Glutamatergic neuron (in vitro differentiated cells): ENCODE results near the gene TAF1L. TPM values are rescaled to one million over a fixed set of nuclear protein-coding genes. Genes with fewer than 3 reads are reported as not detected.

ENCODE experiments used
- DNase-seq: peaks from one replicate; pipeline ENCODE4 v3.0.0; 2022
- H3K27ac Mint-ChIP-seq: one replicate; pipeline ENCODE4 v1.8.0; 2020; ENCODE audit warnings: mild to moderate bottlenecking, mixed read lengths, inconsistent platforms; ENCODE audit not compliant: unreplicated experiment
- H3K27me3 Mint-ChIP-seq: one replicate; pipeline ENCODE4 v1.8.0; 2020; ENCODE audit warnings: mild to moderate bottlenecking, moderate library complexity, mixed read lengths, inconsistent platforms; ENCODE audit not compliant: unreplicated experiment
- H3K36me3 Mint-ChIP-seq: one replicate; pipeline ENCODE4 v1.8.0; 2020; ENCODE audit warnings: mild to moderate bottlenecking, mixed read lengths, inconsistent platforms; ENCODE audit not compliant: unreplicated experiment
- H3K4me1 Mint-ChIP-seq: one replicate; pipeline ENCODE4 v1.8.0; 2020; ENCODE audit warnings: mild to moderate bottlenecking, low read depth, mixed read lengths, inconsistent platforms; ENCODE audit not compliant: unreplicated experiment
- H3K4me3 Mint-ChIP-seq: one replicate; pipeline ENCODE4 v1.8.0; 2020; ENCODE audit warnings: mild to moderate bottlenecking, mixed read lengths, inconsistent platforms; ENCODE audit not compliant: unreplicated experiment
- H3K9me3 Mint-ChIP-seq: one replicate; pipeline ENCODE4 v1.8.0; 2020; ENCODE audit warnings: mild to moderate bottlenecking, moderate library complexity, mixed read lengths, inconsistent platforms; ENCODE audit not compliant: unreplicated experiment
- total RNA-seq: library from RNA; stranded (reverse); fragmentation: NEBNext Ultra II Directional; extraction: Animal tissue kit (Norgen Biotek cat#: 25700); gene quantifications from one replicate; pipeline ENCODE4 v1.2.1, GENCODE V29; 2021; ENCODE audit not compliant: unreplicated experiment
- TF ChIP-seq, protein P1 (sequence below): fragments of 200-600 bp; sonication (generic); IDR thresholded peaks from one replicate; pipeline ENCODE4 v1.5.0; 2021; ENCODE audit not compliant: partially characterized antibody, unreplicated experiment

TAF1L gene
- total RNA-seq, 1 donor from 2014 or later: not detected

DNA sequence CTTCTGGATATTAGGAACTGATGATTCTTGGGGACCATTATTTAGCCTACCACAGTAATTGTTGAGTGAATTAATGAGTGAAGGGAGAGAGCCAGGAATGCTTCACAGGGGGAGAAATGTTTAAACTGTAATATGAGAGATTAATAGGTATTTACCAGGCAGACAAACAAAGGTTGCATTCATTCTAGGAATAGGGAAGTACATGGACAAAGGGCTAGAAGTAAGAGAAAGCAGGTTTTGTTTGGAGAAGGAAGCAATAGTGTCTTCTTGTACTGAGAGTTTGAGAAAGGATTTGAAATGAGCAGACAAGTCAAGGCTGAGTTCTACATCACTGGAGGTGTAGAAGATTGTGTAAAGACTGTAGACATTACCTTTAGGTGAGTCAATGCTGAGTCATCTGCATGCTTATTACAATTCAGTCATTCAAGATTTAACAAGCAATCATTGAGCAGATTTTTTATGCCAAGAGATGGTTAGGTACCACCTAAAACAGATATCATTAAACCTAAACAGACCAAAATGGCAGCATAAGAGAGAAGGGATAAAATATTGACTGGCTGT, 8.0 kb downstream of the TAF1L start:
- no peaks in the 10 kb centered on the region for H3K27me3 Mint-ChIP-seq
- no peaks in the 10 kb centered on the region for H3K36me3 Mint-ChIP-seq
- no peak overlapping the region for H3K4me3 Mint-ChIP-seq
- TF ChIP-seq, protein P1, sequence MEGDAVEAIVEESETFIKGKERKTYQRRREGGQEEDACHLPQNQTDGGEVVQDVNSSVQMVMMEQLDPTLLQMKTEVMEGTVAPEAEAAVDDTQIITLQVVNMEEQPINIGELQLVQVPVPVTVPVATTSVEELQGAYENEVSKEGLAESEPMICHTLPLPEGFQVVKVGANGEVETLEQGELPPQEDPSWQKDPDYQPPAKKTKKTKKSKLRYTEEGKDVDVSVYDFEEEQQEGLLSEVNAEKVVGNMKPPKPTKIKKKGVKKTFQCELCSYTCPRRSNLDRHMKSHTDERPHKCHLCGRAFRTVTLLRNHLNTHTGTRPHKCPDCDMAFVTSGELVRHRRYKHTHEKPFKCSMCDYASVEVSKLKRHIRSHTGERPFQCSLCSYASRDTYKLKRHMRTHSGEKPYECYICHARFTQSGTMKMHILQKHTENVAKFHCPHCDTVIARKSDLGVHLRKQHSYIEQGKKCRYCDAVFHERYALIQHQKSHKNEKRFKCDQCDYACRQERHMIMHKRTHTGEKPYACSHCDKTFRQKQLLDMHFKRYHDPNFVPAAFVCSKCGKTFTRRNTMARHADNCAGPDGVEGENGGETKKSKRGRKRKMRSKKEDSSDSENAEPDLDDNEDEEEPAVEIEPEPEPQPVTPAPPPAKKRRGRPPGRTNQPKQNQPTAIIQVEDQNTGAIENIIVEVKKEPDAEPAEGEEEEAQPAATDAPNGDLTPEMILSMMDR: no peak
- H3K9me3 Mint-ChIP-seq: no peaks in the 10 kb centered on the region
- H3K4me1 Mint-ChIP-seq: no peaks in the 10 kb centered on the region
- no peak overlapping the region for H3K27ac Mint-ChIP-seq
- DNase-seq: no peak

DNA sequence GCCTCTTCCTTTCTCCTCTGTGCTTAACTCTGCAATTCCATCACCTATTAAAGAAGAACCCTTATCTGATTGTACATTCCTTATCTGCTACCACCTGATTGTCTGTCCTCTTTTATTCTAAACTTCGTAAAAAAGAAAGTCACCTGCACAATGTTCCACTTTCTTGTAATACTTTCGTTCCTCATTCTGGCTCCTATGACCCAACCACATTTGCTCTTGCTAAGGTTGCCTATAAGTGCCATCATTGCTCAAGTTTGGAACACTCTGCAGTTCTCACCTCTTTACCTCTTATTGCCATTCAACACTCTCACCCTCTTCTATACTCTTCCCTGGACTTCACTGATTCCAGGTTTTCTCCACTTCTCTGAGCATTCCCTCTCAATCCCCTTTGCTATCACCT, 10.1 kb downstream of the TAF1L start:
- Mint-ChIP-seq H3K4me3 (no peak overlapping the region), H3K36me3 (no peaks in the 10 kb centered on the region), H3K27me3 (no peaks in the 10 kb centered on the region), H3K4me1 (no peaks in the 10 kb centered on the region), H3K27ac (no peak overlapping the region), H3K9me3 (no peaks in the 10 kb centered on the region)
- TF ChIP-seq, protein P1: no peak
- no peak for DNase-seq

DNA sequence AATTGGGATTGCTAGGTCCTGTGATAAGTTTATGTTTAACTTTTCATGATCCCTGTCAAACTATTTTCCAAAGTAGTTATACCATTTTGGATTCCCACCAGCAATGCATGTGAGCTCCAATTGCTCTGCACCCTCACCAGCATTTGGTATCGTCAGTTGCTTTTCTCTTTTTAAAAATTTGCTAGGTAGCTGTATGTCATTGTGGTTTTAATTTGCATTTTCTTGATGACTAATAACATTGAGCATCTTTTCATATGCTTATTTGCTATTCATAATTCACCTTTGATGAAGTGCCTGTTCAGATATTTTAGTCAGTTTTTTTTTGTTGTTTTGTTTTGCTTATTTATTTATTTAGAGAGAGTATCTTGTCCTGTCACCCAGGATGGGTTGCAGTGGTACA, 12.5 kb downstream of the TAF1L start:
- H3K4me1 Mint-ChIP-seq: no peaks in the 10 kb centered on the region
- no peak for DNase-seq
- H3K9me3 Mint-ChIP-seq: no peaks in the 10 kb centered on the region
- H3K27ac Mint-ChIP-seq: no peak overlapping the region
- no peak overlapping the region for H3K4me3 Mint-ChIP-seq
- no peaks in the 10 kb centered on the region for H3K27me3 Mint-ChIP-seq
- H3K36me3 Mint-ChIP-seq: no peaks in the 10 kb centered on the region
- TF ChIP-seq, protein P1: no peak

DNA sequence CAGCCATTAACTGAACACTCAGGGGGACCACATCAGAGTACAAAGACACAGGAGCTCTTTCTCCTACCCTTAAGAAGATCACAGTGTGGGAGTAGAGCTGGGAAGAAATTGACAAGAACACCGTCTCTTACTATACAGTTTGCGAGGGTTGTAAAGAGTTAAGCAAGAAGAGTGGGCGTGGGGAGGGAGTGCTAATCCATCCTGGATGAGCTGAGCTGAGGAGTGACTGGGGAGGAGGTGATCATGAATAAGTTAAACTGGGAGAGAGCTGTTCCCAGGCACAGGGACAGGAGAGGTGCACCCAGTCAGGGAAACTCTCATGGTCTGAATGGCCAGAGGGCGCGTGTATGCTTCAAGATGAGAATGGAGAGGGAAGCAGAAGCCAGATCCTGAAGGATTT, 17.2 kb downstream of the TAF1L start:
- Mint-ChIP-seq H3K4me3 (no peak overlapping the region), H3K36me3 (no peaks in the 10 kb centered on the region), H3K27me3 (no peaks in the 10 kb centered on the region), H3K4me1 (no peaks in the 10 kb centered on the region), H3K27ac (no peak overlapping the region), H3K9me3 (no peaks in the 10 kb centered on the region)
- TF ChIP-seq, protein P1: no peak
- DNase-seq: no peak

DNA sequence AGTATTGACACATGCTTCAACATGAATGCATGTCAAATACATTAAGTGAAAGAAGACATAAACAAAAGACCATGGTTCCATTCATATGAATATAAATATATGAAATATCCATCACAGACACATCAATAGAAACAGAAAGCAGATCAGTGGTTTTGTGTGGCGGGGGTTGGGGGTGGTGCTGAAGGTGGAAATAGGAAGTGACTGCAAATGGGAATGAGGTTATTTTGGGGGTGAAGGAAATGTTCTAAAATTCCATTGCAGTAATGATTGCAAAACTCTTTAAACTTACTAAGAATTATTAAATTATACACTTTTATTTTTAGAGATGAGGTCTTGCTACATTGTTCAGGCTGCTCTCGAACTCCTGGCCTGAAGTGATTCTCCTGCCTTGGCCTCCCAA, 28.7 kb downstream of the TAF1L start:
- Mint-ChIP-seq H3K9me3 (no peaks in the 10 kb centered on the region), H3K4me3 (no peak overlapping the region), H3K27me3 (peaks cover 2% of the 10 kb centered on the region), H3K27ac (no peak overlapping the region), H3K36me3 (no peaks in the 10 kb centered on the region), H3K4me1 (no peaks in the 10 kb centered on the region)
- no peak for DNase-seq
- TF ChIP-seq, protein P1: no peak
